Testis (tissue), 3 donors: ENCODE measurements around the gene COX4I2. TPM values are rescaled to one million over a fixed set of nuclear protein-coding genes. Genes with fewer than 3 reads are reported as not detected.
A peak's percentile ranks its signal among the peaks of the same experiment; 100 is the strongest.

Experiments used
- DNase-seq: peaks from one replicate; pipeline ENCODE4 v3.0.0-alpha.2; 2019
- H3K27ac ChIP-seq, 2 donors: fragments of 200-600 bp; sonication (generic); one replicate each; pipeline ENCODE4 v1.5.1; 2019
- H3K27me3 ChIP-seq: fragments of 200-600 bp; sonication (generic); one replicate; pipeline ENCODE4 v1.5.1; 2019
- H3K36me3 ChIP-seq: fragments of 200-600 bp; sonication (generic); one replicate; pipeline ENCODE4 v1.5.1; 2017; ENCODE audit warnings: low read depth; ENCODE audit errors: missing control alignments
- H3K4me1 ChIP-seq: fragments of 200-600 bp; sonication (generic); one replicate; pipeline ENCODE4 v1.5.1; 2019
- H3K4me3 ChIP-seq, 2 donors: fragments of 200-600 bp; sonication (generic); one replicate each; pipeline ENCODE4 v1.5.1; 2017 to 2019
- H3K9me3 ChIP-seq: fragments of 200-600 bp; sonication (generic); one replicate; pipeline ENCODE4 v1.5.1; 2017
- CTCF ChIP-seq, 3 experiments: fragments of 450-650 bp in 2 of 3; fragments of 200-600 bp in 1 of 3; sonication (generic) in 1 of 3; IDR thresholded peaks; one replicate each; pipeline ENCODE4 v1.5.1; 2016 to 2019; ENCODE audit warnings: antibody characterized with exemption in 3 of 3, mild to moderate bottlenecking in 2 of 3, moderate library complexity in 1 of 3
- POLR2A ChIP-seq: fragments of 450-650 bp; IDR thresholded peaks from one replicate; pipeline ENCODE4 v1.6.1; 2017; ENCODE audit warnings: antibody characterized with exemption, mild to moderate bottlenecking, moderate library complexity
- WGBS, 2 donors: methylation state at CpG; one replicate each; pipeline ENCODE4 v1.1.5; 2018; 5-methylcytosine and 5-hydroxymethylcytosine counted together
- intact Hi-C: fragments of 100-400 bp; cut with DNase I; formaldehyde crosslinking; loops from one replicate; pipeline ENCODE4 v1.15.1; 2023; ENCODE audit warnings: low total_unique reads
- polyA plus RNA-seq: library from polyadenylated mRNA; stranded (reverse); fragments of 350-450 nt; fragmentation: Illumina TruSeq; extraction: RNeasy Lipid Tissue Mini Kit (QIAGEN cat#74804); gene quantifications from one replicate; pipeline ENCODE4 v1.2.3, GENCODE V29; 2014; ENCODE audit warnings: low read depth, low replicate concordance; ENCODE audit not compliant: insufficient read depth
- total RNA-seq, 2 donors: library from RNA; depleted of rRNA; stranded (reverse); fragments of >200 nt; gene quantifications; one replicate each; pipeline ENCODE4 v1.2.3, GENCODE V29; 2016

COX4I2 gene
- total and polyA plus RNA-seq, 3 donors from 2014 or later, result 2.2 to 6.1 (median 6.0) TPM

- 1 to 3% methylated on average over 14 of the region's 14 CpGs for WGBS, 2 donors
- H3K27ac ChIP-seq, result peak overlapping the region in 1 of 2 donors; percentile 67
- intact Hi-C loops, result no loop called here
Observed at GRCh38 chr20:31604567-31605030, 33.1 kb upstream of the COX4I2 start.

GRCh38 chr20:31605031-31605901 lies 32.4 kb upstream of the COX4I2 start, which contains the start of gene ID1:
Gene ID1, plus strand, starts transcription at chr20:31605289. Its CDS starts 99 bp downstream, at chr20:31605388.
- no peaks in the 10 kb centered on the region for H3K9me3 ChIP-seq
- no peaks in the 10 kb centered on the region for H3K36me3 ChIP-seq
- no peak for TF ChIP-seq POLR2A
- no peak for TF ChIP-seq CTCF (IDR thresholded peaks at IDR 0.05)
- peaks cover 16% of the 10 kb centered on the region for H3K4me1 ChIP-seq
- intact Hi-C loops, result no loop called here
- peak within 1 kb of the TSS in 1 of 2 donors; percentile 67 for H3K27ac ChIP-seq
- WGBS, 2 donors, result 1% methylated on average over 53 to 74 of the region's 74 CpGs
- peak within 1 kb of the TSS; percentile 58 to 60 for H3K4me3 ChIP-seq
- peak; percentile 97 for DNase-seq
- no peaks in the 10 kb centered on the region for H3K27me3 ChIP-seq

More at GRCh38 chr20:31604567-31605030, 33.1 kb upstream of the COX4I2 start:
- H3K4me1 ChIP-seq, result peaks cover 16% of the 10 kb centered on the region
- no peaks in the 10 kb centered on the region for H3K9me3 ChIP-seq
- no peaks in the 10 kb centered on the region for H3K27me3 ChIP-seq
- peak overlapping the region; percentile 58 to 60 for H3K4me3 ChIP-seq
- no peak for DNase-seq
- H3K36me3 ChIP-seq, result no peaks in the 10 kb centered on the region
- TF ChIP-seq POLR2A, result no peak
- no peak for TF ChIP-seq CTCF (IDR thresholded peaks at IDR 0.05)

GRCh38 chr20:31605902-31606803 lies 31.6 kb upstream of the COX4I2 start:
- no peak for TF ChIP-seq CTCF (IDR thresholded peaks at IDR 0.05)
- no peak for TF ChIP-seq POLR2A
- peak overlapping the region; percentile 58 to 60 for H3K4me3 ChIP-seq
- intact Hi-C loops, result no loop called here
- peaks cover 16% of the 10 kb centered on the region for H3K4me1 ChIP-seq
- WGBS, 2 donors, result 11 to 14% methylated on average over 10 to 39 of the region's 39 CpGs
- no peaks in the 10 kb centered on the region for H3K36me3 ChIP-seq
- H3K27ac ChIP-seq, result peak overlapping the region in 1 of 2 donors; percentile 67
- no peaks in the 10 kb centered on the region for H3K9me3 ChIP-seq
- H3K27me3 ChIP-seq, result no peaks in the 10 kb centered on the region
- no peak for DNase-seq

- Histone ChIP-seq H3K4me1 (peaks cover 16% of the 10 kb centered on the region), H3K27me3 (no peaks in the 10 kb centered on the region), H3K27ac (peak overlapping the region in 1 of 2 donors; percentile 67), H3K36me3 (no peaks in the 10 kb centered on the region), H3K9me3 (no peaks in the 10 kb centered on the region), H3K4me3 (peak overlapping the region; percentile 58 to 60)
- no peak for DNase-seq
- TF ChIP-seq CTCF (IDR thresholded peaks at IDR 0.05), result no peak
- intact Hi-C loops, result no loop called here
- whole genome bisulfite sequencing, 2 donors, result 48 to 73% methylated on average over 6 to 8 of the region's 8 CpGs
Observed at GRCh38 chr20:31606804-31607639, 30.7 kb upstream of the COX4I2 start.
